ENCODE measurements around the gene USP32.
A peak's percentile ranks its signal among the peaks of the same experiment; 100 is the strongest.
"Not testable (repeated sequence)": the region's sequence is repeated elsewhere in the genome, so short reads cannot be mapped to it uniquely, and the experiment has no call there.

Gene USP32

DNA sequence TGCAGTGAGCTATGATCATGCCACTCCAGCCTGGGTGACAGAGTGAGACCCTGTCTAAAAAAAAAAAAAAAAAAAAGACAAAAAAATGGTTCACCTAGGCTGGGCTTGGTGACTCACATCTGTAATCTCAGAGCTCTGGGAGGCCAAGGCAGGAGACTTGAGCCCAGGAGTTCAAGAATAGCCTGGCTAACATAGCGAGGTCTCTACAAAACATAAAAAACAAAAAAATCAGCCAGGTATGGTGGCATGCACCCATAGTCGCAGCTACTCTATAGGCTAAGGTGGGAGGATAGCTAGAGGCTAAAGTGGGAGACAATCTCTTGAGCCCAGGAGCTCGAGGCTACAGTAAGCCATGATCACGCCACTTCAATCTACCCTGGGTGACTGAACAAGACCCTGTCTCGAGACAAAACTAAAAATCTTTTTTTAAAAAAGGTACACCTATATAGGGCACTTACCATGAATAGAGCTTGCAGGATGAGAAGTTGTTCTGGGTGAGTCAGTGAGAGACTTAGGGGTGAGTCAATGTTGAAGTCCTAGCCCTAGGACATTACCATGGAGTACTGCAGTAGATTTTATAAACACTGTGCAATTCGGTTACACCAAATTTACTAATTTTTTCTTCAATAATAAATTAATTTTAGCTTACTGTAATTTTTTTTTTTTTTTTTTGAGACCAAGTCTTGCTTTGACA, 19.0 kb downstream of the USP32 start:
- peak in 1 of 4 experiments; percentile 17 for DNase-seq

DNA sequence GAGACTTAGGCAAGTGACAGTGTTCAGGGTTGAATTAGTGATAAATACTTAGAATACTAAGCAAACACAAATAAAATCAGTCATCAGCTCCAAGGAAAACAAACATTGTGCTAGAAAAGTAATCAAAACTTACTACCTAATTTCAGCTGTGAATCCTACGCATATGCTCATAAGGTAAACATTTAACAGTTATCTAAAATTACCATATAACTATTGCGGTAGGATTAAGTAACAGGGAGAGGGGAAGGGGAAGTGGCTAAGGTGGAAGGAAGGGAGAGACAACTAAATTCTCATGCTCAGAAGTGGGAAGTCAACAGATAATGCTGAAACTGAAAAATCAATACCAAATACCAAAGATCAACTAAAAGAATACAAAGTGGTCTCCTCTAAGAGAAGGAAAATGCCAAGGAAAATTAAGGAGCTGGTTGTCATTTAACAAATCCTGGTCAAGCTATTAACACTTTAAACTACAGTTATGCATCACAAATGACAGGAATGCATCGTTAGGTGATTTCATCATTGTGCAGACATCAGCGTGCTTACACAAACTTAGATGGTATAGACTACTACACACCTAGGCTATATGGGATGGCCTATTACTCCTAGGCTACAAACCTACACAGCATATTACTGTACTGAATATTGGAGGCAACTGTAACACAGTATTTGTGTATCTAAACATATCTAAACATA, 20.0 kb downstream of the USP32 start:
- peak; percentile 16 to 59 (median 48) for DNase-seq

DNA sequence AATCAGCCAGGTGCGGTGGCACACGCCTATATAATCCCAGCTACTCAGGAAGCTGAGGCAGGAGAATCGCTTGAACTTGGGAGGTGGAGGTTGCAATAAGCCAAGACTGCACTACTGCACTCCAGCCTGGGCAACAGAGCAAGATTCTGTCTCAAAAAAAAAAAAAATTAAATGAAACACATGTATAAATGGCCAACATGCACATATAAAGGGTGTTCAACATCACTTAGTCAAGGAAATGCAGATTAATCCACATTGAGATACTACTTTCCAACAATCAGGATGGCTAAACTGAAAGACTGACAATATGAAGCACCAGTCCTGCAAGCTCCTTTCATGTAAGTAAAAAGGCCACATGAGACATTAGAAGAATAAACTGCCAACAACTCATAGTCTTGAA, 20.5 kb downstream of the USP32 start:
- DNase-seq: no peak

DNA sequence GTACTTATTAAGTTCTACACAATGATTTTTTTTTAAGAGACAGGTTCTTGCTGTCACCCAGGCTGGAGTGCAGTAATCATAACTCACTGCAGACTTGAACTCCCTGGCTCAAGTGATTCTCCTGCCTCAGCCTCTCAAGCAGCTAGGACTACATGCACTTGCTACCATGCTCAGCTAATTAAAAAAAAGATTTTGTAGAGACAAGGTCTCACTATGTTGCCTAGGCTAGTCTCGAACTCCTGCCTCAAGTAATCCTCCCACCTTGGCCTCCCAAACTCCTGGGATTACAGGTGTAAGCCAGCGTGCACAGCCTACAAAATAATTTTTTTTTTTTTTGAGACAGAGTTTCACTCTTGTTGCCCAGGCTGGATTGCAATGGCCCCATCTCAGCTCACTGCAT, 22.2 kb downstream of the USP32 start:
- no peak for DNase-seq

DNA sequence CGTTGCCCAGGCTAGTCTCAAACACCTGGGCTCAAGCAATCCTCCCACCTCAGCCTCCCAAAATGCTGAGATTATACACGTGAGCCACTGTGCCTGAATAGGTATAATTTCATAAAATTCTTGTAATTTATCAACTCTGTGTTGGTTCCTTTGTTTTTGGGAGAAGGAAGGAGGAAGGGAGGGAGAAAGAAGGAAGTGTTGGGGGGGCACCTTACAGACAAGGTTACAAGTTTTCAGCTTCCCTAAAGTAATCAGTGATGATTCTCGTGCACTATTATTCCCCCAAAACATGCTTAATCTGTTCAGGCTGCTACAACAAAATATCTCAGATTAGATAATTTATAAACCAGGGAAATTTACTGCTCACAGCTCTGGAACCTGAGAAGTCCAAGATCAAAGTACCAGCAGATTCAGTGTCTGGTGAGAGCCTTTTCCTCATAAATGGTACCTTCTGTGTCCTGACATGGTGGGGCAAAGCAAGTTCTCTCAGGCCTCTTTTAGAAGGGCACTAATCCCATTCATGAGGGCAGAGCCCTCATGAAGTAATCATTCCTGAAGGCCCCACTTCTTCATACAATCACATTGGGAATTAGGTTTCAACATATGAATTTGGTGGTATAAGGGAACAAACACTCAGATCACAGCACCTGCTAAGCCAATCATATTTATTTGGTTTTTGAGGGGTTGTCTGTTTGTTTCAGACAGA, 28.1 kb downstream of the USP32 start:
- peak in 1 of 4 experiments; percentile 22 for DNase-seq

DNA sequence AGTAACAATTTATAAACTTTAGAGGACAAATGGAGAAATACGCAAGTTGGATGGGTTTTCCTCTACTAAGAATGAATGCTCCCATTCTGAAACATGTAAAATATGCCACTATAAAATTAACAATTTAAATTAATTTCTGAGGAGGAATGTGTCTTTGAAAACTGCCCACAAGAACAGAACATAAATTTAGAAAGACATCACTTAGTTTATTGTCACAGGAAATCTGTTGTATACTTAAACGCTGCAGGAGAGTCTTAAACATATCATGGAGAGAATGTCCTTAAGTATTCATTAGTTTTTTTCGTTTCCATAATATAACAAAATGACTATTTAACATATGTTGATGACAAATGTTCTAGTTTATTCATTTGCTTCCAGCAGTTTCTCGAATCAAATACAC, 29.6 kb downstream of the USP32 start:
- no peak for DNase-seq

DNA sequence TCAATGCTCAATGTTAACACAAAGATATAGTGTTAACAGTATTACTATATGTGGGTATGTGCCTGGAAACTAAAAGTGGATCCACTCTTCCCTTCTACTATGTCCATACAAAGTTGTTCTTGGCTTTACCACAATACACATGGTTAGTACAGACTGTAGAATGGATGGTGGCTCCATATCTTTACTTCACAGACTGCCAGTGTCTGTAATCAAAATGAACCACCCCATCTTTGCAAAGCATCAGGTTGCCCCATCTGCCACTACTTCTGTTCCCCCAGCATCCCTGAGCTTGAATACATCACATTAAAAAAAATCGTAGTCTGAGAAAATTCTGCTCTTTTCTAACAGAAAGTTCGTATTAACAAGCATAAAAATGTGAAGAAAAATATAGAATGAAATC, 30.0 kb downstream of the USP32 start:
- no peak for DNase-seq

DNA sequence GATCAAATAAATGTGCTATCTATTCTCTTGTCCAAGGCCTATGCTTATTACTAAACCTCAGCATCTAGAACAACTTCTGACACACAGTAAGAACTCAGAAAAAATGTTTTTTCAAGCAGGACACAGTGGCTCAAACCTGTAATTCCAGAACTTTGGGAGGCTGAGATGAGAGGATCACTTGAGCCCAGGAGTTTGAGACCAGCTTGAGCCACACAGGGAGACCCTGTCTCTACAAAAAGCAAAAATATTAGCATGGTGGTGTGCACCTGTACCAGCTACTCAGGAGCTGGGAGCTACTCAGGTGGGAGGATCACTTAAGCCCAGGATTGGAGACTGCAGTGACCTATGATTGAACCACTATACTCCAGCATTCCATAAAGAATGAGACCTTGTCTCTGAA, 32.5 kb downstream of the USP32 start:
- DNase-seq: no peak

DNA sequence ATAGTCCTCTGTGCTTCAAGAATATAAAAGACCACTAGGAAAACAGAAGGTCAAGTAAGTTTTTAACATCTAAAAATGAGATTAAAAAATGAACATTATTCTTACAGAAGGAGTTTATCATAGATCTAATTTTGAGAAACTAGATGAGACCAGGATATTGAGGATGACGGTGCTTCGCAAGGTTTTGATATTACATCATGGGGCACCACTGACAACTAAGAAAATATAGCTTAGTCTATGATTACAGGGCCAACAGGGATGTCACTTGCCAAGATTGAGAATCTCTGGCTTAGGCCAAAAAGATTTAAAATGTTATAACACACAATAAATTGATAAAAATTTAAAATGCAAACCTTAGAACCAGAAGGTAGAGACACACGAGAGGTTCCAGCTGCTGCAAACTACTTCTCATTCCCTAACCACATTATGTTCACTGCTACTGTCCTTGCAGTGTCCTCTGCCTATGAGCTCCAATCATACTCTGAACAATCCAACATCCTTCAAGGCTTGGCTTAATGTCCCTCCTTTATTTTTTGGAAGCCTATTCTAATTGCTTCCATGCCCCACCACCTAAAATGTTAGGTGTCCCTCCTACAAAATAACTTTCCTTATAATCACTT, 33.2 kb downstream of the USP32 start:
- DNase-seq: no peak

DNA sequence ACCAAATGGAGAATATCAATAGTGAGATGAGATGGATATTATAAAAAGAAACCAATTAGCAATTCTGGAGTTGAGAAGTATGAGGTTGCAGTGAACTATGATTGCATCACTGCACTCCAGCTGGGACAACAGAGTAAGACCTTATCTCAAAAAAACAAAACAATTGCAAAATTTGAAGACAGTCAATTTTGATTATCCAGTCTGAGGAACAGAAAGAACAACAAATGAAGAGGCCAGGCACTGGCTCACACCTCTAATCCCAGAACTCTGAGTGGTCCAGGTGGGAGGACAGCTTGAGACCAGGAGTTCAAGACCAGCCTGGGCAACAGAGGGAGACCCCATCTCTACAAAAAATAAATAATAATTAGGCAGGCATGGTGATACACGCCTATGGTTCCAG, 35.0 kb downstream of the USP32 start:
- DNase-seq: no peak

DNA sequence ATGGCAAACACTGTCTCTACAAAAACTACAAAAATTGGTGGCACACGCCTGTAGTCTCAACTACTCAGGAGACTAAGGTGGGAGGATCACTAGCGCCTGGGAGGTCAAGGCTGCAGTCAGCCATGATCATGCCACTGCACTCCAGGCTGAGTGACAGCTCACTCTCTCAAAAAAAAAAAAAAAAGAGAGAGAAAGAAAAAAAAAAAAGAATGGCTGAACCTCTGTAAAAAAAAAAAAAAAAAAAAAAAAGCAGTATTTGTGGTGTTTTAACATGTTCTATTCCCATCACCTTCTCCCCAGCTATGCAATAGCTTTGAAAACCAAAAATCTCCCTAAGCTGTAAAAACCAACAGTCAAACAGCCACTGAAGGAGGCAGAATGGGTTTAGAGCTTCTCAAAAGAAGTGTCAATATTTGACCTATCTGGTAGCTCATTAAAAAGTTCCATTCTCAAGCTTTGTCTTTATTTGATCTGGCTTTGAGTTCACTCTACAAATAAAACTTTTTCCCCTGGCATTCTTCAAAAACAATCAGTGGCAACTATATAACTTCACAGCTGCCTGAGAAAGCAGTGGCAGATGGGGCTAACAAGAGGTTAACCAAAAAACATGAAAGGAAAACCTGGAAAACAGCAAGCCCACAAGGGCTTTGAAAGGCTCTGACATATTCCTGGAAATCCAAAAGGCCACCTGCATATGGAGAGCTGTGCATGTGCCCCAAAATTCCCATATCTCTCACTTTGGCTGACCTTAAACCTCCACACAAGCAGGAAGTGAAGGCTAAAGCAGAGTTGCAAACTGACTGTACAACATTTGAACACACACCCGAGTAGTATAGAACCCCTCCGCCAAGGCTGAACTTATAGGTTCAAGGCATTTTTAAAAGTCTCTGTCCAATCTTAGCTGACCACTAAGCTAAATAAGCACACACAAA, 36.0 kb downstream of the USP32 start:
- DNase-seq: no peak

DNA sequence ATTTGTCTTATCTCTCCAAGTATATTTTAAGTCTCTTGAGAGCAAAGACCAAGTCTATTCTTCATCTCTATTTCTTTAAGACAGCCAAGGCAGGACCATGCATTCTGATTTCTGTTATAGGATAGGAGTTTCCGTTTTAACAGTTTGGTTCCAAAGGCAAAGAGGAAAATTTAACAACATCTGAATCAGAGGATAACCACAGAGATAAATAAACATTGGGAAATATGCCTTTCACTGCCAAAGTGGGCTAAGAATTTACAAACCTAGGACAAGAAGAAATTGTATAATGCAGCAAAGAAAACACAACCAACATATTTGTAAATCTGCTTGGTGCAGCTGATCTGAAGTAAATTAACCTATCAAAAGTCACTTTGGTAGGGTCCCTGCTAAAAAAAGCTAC, 37.7 kb downstream of the USP32 start:
- DNase-seq: no peak

DNA sequence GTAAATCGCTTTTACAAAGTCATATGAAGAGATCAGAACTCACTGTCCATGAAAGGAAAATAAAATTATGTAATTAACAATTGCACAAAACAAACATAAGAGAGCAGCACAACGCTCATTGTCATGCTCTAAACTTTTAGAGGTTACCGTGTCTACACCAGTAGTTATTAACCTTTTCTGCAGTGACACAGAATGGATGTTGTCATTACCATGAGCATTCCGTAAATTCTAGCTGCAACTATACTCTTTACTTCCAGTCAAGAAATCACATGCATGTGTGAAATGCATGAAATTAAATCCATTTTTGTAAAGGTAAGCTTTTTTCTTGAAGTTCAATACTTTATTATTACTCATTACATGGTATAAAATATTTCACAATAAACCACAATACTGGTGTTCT, 38.2 kb downstream of the USP32 start:
- peak in 1 of 4 experiments; percentile 9 for DNase-seq

DNA sequence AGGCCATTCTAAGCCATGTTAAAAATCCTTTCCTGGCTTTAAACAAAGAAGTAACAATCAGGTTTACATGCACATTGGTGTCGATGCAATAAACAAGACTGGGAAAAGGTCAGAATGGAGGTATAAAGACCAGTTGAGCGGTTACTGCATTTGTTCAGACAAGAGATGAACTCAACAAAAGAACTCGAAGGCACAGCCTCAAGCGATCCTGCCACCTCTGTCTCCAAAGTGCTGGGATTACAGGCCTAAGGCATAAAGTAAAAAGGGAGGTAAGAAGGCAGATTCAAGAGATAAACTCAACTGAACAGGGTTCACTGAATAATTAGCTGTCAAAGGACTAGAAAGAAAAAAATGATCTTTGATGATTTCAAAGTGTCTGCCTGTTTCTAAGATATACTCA, 39.4 kb downstream of the USP32 start:
- no peak for DNase-seq

DNA sequence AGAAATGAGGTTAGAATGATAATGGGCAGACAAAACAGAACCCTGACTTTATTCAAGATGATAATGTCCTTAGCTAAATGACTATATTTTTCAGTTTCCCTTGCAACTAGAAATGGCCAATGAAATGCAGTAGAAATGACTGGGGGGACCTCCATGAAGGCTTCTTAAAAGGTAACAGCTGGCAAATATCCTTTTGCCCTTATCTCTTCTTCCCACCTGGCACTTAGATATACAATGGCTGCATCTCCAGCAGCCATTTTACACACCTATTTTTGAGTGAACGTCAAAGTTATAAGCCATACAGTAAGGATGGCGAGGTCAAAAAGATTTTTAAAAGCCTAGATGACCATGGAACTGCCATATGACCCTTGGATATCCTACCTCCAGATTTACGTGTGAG, 39.9 kb downstream of the USP32 start:
- DNase-seq: no peak

DNA sequence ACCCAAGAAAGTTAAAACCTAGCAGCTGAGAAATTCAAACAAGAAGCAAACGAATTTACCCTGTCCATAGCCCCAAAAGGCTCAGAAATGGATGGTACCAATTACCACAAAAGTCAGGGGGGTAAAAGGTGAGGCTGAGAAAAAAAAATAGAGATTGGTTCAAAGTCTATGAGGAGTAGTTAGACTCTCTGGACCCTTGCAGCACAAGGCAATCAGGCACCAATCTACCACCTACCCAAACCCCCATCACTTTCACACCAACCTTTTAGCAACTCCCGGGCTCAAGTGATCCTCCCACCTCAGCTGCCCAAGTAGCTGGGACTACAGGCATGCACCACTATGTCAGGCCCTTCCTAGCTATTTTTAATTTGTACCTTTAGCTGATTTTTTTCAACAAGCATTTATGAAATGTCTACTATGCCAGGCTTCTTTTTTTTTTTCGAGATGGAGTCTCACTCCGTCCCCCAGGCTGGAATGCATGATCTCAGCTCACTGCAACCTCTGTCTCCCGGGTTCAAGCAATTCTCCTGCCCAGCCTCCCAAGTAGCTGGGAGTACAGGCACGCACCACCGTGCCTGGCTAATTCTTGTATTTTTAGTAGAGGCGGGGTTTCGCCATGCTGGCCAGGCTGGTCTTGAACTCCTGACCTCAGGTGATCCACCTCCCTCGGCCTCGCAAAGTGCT, 40.8 kb downstream of the USP32 start:
- no peak for DNase-seq

DNA sequence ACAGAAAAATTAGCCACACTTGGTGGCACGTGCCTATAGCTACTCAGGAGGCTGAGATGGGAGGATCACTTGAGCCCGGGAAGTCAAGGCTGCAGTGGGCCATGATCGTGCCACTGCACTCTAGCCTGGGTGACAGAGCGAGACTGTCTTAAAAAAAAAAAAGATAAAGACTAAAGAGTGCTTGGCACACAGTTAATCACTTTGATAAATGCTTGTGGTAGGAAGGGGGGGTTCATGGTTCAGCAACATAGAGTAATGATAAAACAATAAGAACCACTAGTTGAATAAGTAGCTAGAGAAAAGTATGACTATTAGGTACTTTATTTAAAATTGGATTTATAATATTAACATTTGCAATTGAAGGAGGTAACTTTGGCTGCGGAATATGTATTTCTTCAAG, 43.3 kb downstream of the USP32 start:
- DNase-seq: no peak

DNA sequence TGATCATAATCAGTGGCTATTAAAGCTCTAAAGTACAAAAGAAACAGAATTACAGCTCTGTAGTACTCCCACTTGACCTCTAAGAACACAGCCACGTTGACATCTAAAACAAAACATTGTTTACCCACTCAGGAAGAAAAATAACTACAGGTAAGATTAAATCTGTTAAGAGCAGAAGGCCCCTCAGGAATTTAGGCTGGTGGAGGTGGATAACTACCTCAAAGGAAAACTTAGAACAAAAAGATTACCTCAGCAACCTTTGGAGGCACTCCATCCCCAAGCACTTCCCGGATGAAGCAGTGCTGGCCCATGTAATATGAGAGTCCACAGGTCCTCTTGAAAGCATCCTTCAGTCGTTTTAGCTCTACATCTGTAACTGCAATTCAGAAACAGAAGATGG, 46.7 kb downstream of the USP32 start:
- no peak for DNase-seq

DNA sequence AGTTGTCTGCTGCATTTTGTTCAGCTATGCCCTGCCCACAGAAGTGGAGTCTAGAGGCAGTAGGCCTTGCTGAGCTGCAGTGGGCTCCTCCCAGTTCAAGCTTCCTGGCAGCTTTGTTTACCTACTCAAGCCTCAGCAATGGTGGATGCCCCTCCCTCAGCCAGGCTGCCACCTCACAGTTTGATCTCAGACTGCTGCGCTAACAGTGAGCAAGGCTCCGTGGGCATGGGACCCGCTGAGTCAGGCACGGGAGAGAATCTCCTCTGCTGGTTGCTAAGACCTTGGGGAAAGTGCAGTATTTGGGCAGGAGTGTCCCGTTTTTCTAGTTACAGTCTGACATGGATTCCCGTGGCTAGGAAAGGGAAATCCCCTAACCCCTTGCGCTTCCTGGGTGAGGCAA, 49.4 kb downstream of the USP32 start:
- DNase-seq: not testable (repeated sequence)

DNA sequence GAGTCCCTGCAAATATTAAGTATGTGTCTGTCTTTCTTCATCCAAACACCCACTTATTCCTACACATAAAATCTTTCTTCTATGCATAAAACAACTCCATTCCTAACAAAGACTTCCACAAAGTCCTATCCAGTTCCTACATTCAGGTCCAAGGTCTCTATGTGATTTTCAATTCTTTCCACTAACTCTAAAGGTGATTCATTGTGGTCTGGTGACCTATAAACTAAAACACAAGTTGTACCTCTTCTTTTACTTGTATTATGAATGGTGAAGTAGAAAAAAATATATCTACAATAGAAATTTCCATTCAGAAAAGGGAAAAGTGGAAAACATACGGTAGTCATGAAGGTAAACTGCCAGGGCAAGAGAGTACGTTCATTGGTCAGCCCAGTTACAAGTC, 56.6 kb downstream of the USP32 start:
- no peak for DNase-seq

DNA sequence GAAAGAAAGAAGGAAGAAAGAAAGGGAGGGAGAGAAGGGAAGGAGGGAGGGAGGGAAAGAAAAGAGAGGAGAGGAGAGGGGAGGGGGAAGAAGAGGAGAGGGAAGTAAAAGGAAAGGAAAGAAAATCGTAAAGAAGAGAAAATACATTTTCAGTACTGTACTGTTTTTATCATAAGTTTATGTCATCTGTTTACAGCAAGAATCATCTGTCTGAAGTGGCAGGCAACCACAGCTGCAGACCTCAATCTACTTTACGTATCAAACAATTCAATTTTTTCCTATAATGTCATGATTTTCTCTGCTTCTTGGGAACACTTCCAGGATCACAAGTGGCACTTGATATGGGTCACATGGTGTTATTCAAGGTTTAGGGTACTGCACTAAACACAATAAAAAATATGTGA, 58.3 kb downstream of the USP32 start:
- no peak for DNase-seq

DNA sequence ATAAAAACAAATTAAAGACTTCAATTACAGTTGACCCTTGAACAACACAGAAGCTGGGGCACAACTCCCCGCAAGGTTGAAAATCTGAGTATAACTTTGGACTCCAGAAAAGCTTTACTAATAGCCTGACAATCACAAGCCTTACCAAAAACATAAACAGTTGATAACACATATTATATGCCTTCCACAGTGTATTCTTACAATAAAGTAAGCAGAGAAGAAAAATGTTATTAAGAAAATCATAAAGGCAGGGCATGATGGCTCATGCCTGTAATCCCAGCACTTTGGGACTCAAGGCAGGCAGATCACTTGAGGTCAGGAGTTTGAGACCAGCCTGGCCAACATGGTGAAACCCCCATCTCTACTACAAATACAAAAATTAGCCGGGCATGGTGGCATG, 58.9 kb downstream of the USP32 start:
- not testable (repeated sequence) for DNase-seq
